ENCODE measurements around the gene NOP9. TPM values are rescaled to one million over a fixed set of nuclear protein-coding genes. Genes with fewer than 3 reads are reported as not detected.

Gene NOP9
- total RNA-seq, 3 donors from 2014 or later: 24.1 to 29.2 (median 29.1) TPM

DNA sequence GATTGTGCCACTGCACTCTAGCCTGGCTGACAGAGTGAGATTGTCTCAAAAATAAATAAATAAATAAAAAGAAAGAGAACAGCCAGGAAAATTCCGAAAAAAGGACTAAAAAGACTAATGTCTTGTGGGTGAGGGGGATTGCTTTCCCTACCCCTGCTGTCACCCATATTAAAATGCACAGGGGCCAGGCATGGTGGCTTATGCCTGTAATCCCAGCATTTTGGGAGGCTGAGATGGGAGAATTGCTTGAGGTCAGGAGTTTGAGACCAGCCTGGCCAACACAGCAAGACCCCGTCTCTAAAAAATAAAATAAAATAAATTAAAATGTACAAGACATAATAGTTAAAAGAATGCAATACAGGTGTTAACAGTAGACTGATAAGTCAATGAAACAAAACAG is 6.1 kb upstream of the NOP9 start:
- Histone ChIP-seq H3K4me1 (ENCODE audit: low read depth) (peaks cover 11% of the 10 kb centered on the region), H3K4me3 (no peak overlapping the region), H3K36me3 (ENCODE audit: low read depth) (peaks cover 4% of the 10 kb centered on the region), H3K9me3 (no peaks in the 10 kb centered on the region)
- no peak for DNase-seq
- intact Hi-C loops (cut with DNase I, micrococcal nuclease): no loop called here
- TF ChIP-seq, protein P1, sequence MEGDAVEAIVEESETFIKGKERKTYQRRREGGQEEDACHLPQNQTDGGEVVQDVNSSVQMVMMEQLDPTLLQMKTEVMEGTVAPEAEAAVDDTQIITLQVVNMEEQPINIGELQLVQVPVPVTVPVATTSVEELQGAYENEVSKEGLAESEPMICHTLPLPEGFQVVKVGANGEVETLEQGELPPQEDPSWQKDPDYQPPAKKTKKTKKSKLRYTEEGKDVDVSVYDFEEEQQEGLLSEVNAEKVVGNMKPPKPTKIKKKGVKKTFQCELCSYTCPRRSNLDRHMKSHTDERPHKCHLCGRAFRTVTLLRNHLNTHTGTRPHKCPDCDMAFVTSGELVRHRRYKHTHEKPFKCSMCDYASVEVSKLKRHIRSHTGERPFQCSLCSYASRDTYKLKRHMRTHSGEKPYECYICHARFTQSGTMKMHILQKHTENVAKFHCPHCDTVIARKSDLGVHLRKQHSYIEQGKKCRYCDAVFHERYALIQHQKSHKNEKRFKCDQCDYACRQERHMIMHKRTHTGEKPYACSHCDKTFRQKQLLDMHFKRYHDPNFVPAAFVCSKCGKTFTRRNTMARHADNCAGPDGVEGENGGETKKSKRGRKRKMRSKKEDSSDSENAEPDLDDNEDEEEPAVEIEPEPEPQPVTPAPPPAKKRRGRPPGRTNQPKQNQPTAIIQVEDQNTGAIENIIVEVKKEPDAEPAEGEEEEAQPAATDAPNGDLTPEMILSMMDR (IDR thresholded peaks at IDR 0.05): no peak
- no peak for ATAC-seq

DNA sequence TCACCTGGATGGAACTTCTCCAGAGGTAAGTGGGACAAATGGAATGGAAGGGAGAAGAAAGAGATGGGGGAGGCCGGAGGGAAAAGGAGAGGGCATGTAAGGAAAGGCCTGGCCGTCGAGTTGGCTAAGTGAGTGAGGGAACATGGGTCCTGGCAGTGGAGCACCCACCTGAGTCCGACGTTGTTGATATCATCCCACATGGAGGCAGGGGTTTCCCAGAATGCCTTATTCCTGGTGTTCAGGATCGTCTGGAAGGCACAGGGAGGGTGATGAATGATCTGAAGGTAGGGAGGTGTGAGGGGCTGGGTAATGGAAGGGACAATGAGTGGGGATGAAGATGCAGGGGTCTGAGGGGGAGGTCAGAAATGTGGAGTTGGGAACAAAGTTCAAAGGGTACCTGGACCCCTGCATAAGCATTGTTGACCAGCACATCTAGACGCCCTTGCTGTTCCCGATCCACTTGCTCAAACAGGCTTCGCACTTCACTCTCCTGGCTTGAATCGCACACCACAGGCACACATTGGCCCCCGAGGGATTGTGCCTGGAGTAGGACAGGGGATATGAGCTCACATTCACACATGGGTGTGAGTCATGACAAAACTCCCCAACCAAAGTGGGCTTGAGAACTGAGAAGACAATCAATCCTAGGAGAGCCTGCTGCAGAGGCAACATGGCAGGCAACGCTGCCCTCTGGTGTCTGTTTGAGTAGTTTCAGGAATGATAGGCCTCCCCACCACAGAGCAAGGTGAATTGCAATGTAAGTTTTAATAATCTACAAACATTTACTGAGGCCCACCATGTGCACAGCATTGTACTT is 3.1 kb upstream of the NOP9 start:
- Histone ChIP-seq H3K4me3 (no peak overlapping the region), H3K4me1 (ENCODE audit: low read depth) (peaks cover 26% of the 10 kb centered on the region), H3K9me3 (no peaks in the 10 kb centered on the region), H3K36me3 (ENCODE audit: low read depth) (peaks cover 4% of the 10 kb centered on the region)
- TF ChIP-seq, protein P1 (IDR thresholded peaks at IDR 0.05): peak; percentile 58
- ATAC-seq (peak; percentile 42), DNase-seq (peak in 2 of 3 donors; percentile 48 to 74)
- intact Hi-C loops (cut with DNase I, micrococcal nuclease): loop anchor here in 1 of 2 donors (5.0 kb wide), 1 partner anchor 54 kb away; the partner anchor contains the start of gene TINF2

DNA sequence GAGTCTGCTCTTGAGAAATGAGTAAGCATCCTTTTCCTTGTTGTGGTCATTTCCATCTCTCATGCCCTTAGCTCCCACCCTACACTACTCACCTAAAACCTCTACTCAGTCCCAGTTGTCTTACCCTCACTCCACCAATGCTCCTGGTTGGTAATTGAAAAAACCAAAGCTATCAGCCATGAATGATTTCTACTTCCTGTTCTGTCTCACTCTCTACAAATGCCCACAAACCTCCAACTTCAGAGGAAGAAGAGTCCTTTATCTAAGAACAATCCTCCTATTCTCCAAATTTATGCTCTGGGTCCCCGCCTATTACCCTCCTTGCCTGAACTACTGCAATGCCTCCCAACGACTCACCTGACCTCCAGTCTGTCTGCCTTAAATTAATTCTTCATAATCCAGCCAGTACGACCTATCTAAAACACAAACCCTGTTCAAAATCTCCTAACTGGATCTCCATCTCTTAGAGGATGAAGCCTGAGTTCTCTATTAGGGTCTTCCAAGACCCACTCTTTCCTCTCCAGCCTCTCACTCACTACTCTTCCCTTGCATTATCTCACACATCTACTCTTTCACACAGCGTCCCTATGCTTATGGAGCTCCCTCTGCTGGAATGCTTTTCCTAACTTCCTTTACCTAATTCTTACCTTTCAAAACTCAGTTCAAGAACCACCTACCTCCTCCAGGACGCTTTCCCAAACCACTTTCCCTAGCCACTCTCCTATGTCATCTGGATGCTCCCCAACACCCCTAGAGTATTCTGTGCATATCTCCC is 2.3 kb upstream of the NOP9 start:
- DNase-seq (peak in 1 of 3 donors; percentile 61), ATAC-seq (peak; percentile 24)
- Histone ChIP-seq H3K9me3 (no peaks in the 10 kb centered on the region), H3K4me1 (ENCODE audit: low read depth) (peaks cover 26% of the 10 kb centered on the region), H3K36me3 (ENCODE audit: low read depth) (peaks cover 4% of the 10 kb centered on the region), H3K4me3 (no peak overlapping the region)
- intact Hi-C loops (cut with DNase I, micrococcal nuclease): loop anchor here in 1 of 2 donors (5.0 kb wide), 1 partner anchor 55 kb away; the partner anchor contains the start of gene TINF2
- TF ChIP-seq, protein P1 (IDR thresholded peaks at IDR 0.05): no peak

DNA sequence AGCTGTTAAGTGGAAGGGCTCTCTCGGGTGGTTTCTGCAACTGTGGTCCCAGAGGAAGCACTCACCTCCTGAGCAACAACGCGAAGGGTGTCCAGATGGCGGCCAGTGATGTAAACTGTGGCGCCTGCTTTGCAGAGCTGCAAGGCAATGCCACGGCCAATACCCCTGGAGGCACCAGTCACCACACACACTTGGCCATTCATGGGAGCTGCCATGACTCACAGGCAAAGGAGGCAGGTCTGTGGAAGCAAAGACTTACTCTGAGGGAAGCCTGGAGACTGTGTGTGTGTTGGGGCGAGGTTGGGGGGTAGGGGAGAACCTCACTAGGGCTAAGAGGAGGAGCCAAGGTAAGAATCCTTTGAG is 777 bp upstream of the NOP9 start:
- Histone ChIP-seq H3K4me1 (ENCODE audit: low read depth) (peaks cover 26% of the 10 kb centered on the region), H3K36me3 (ENCODE audit: low read depth) (peaks cover 7% of the 10 kb centered on the region), H3K4me3 (peak overlapping the region; percentile 61), H3K9me3 (no peaks in the 10 kb centered on the region)
- intact Hi-C loops (cut with DNase I, micrococcal nuclease): loop anchor here in 1 of 2 donors (5.0 kb wide), 1 partner anchor 57 kb away; the partner anchor contains the start of gene TINF2
- peak; percentile 39 for ATAC-seq
- peak in 1 of 3 donors; percentile 45 for DNase-seq
- TF ChIP-seq, protein P1 (IDR thresholded peaks at IDR 0.05): no peak

DNA sequence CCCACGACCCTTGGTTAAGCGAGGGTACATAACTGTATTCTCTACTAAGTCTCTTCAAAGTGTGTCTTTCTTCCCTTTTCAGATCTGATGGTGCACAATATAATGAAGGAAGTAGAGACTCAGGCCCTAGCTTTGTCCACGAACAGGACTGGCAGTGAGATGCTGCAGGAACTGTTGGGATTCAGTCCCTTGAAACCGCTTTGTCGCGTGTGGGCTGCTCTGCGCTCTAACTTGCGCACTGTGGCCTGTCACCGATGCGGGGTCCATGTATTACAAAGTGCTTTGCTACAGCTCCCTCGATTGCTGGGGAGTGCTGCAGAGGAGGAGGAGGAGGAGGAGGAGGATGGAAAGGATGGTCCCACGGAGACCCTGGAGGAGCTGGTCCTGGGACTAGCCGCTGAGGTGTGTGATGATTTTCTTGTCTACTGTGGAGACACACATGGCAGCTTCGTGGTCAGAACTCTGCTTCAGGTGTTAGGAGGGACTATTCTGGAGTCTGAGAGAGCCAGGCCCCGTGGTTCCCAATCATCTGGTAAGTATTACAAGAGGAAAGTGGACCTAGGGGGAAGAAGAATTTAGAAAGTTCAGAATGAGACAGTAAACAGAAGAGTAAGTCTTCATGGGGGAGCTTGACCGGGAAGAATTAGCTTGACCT is 803 bp downstream of the NOP9 start:
- intact Hi-C loops (cut with DNase I, micrococcal nuclease): no loop called here
- Histone ChIP-seq H3K4me1 (ENCODE audit: low read depth) (peaks cover 26% of the 10 kb centered on the region), H3K36me3 (ENCODE audit: low read depth) (peaks cover 12% of the 10 kb centered on the region), H3K4me3 (peak overlapping the region; percentile 61), H3K9me3 (no peaks in the 10 kb centered on the region)
- TF ChIP-seq, protein P1 (IDR thresholded peaks at IDR 0.05): no peak
- no peak for DNase-seq
- no peak for ATAC-seq
